Activated B cell treated with CpG ODN at 0.5 μM for 24 hours (primary cell): ENCODE results near the gene CSMD2. TPM values are rescaled to one million over a fixed set of nuclear protein-coding genes. Genes with fewer than 3 reads are reported as not detected.
"Not testable (repeated sequence)": the region's sequence is repeated elsewhere in the genome, so short reads cannot be mapped to it uniquely, and the experiment has no call there.

ENCODE experiments used
- ATAC-seq: fragments of 200-7000 bp; cut with Tn5 transposase; one replicate; pipeline ENCODE4 v1.10.0; 2021; ENCODE audit warnings: low read depth, mild to moderate bottlenecking, moderate library complexity
- CTCF ChIA-PET: fragments of 350-600 bp; sonication (Branson Sonifier 250); formaldehyde crosslinking; loops from one replicate; lab custom pipeline; 2021; ENCODE audit warnings: antibody characterized with exemption; lab: Charles Lee
- POLR2A ChIA-PET: fragments of 350-600 bp; sonication (Branson Sonifier 250); formaldehyde crosslinking; loops from one replicate; lab custom pipeline; 2021; ENCODE audit warnings: antibody characterized with exemption; lab: Charles Lee
- DNase-seq: peaks from one replicate; pipeline ENCODE4 v3.0.0; 2022
- H3K27ac Mint-ChIP-seq: one replicate; pipeline ENCODE4 v1.8.0; 2020; ENCODE audit warnings: mixed read lengths
- H3K27me3 Mint-ChIP-seq: one replicate; pipeline ENCODE4 v1.8.0; 2021; ENCODE audit warnings: mixed read lengths
- H3K36me3 Mint-ChIP-seq: one replicate; pipeline ENCODE4 v1.8.0; 2021; ENCODE audit warnings: low read depth, mixed read lengths
- H3K4me1 Mint-ChIP-seq: one replicate; pipeline ENCODE4 v1.8.0; 2021; ENCODE audit warnings: mixed read lengths
- H3K4me3 Mint-ChIP-seq: one replicate; pipeline ENCODE4 v1.8.0; 2020; ENCODE audit warnings: mild to moderate bottlenecking, mixed read lengths
- H3K9me3 Mint-ChIP-seq: one replicate; pipeline ENCODE4 v1.8.0; 2020; ENCODE audit warnings: mixed read lengths
- CTCF ChIP-seq: fragments of 200-600 bp; IDR thresholded peaks from one replicate; pipeline ENCODE4 v1.8.0; 2022; ENCODE audit warnings: antibody characterized with exemption, mild to moderate bottlenecking
- intact Hi-C: fragments of 100-400 bp; cut with micrococcal nuclease; formaldehyde crosslinking; loops from one replicate; pipeline ENCODE4 v1.15.1; 2024
- total RNA-seq: library from RNA; stranded (reverse); gene quantifications from 2 replicates; pipeline ENCODE4 v1.2.3, GENCODE V29; 2022

Gene CSMD2
- total RNA-seq, 1 donor from 2014 or later, result not detected

- H3K4me1 Mint-ChIP-seq, result no peaks in the 10 kb centered on the region
- POLR2A ChIA-PET, result no interaction called here
- CTCF ChIA-PET, result no interaction called here
- no peak for TF ChIP-seq CTCF
- intact Hi-C loops, result no loop called here
- no peaks in the 10 kb centered on the region for H3K27me3 Mint-ChIP-seq
- no peak overlapping the region for H3K4me3 Mint-ChIP-seq
- peaks cover 5% of the 10 kb centered on the region for H3K9me3 Mint-ChIP-seq
- no peaks in the 10 kb centered on the region for H3K36me3 Mint-ChIP-seq
- H3K27ac Mint-ChIP-seq, result no peak overlapping the region
- ATAC-seq (no peak), DNase-seq (no peak)
These were observed 81.1 kb downstream of the CSMD2 start for GRCh38 chr1:34083974-34084373.

GRCh38 chr1:34082085-34082670 lies 82.9 kb downstream of the CSMD2 start:
- H3K27ac Mint-ChIP-seq, H3K27me3 Mint-ChIP-seq, DNase-seq, H3K9me3 Mint-ChIP-seq, H3K36me3 Mint-ChIP-seq, ATAC-seq, CTCF ChIA-PET, H3K4me1 Mint-ChIP-seq, intact Hi-C loops, POLR2A ChIA-PET, H3K4me3 Mint-ChIP-seq: not testable (repeated sequence)

GRCh38 chr1:34078383-34078782 lies 86.6 kb downstream of the CSMD2 start:
- DNase-seq, result no peak
- TF ChIP-seq CTCF, result no peak
- no peak for ATAC-seq
- Mint-ChIP-seq H3K4me3 (no peak overlapping the region), H3K27me3 (no peaks in the 10 kb centered on the region), H3K4me1 (no peaks in the 10 kb centered on the region), H3K27ac (no peak overlapping the region), H3K9me3 (peaks cover 5% of the 10 kb centered on the region), H3K36me3 (no peaks in the 10 kb centered on the region)
- intact Hi-C loops, result no loop called here
- CTCF ChIA-PET, result no interaction called here
- POLR2A ChIA-PET, result no interaction called here

- H3K27me3 Mint-ChIP-seq, result peaks cover 5% of the 10 kb centered on the region
- H3K9me3 Mint-ChIP-seq, result peaks cover 2% of the 10 kb centered on the region
- POLR2A ChIA-PET, result no interaction called here
- no peaks in the 10 kb centered on the region for H3K4me1 Mint-ChIP-seq
- intact Hi-C loops, result no loop called here
- no peak for TF ChIP-seq CTCF
- DNase-seq (no peak), ATAC-seq (no peak)
- no peaks in the 10 kb centered on the region for H3K36me3 Mint-ChIP-seq
- H3K4me3 Mint-ChIP-seq, result no peak overlapping the region
- H3K27ac Mint-ChIP-seq, result no peak overlapping the region
- CTCF ChIA-PET, result no interaction called here
These were observed 89.5 kb downstream of the CSMD2 start for GRCh38 chr1:34075576-34075975.

GRCh38 chr1:34073028-34073695 lies 91.9 kb downstream of the CSMD2 start:
- CTCF ChIA-PET, result no interaction called here

More at GRCh38 chr1:34073028-34073695, 91.9 kb downstream of the CSMD2 start:
- Mint-ChIP-seq H3K36me3 (no peaks in the 10 kb centered on the region), H3K4me1 (no peaks in the 10 kb centered on the region), H3K4me3 (no peak overlapping the region), H3K27ac (no peak overlapping the region), H3K27me3 (peaks cover 5% of the 10 kb centered on the region), H3K9me3 (no peaks in the 10 kb centered on the region)
- no peak for TF ChIP-seq CTCF
- intact Hi-C loops, result no loop called here
- POLR2A ChIA-PET, result no interaction called here
- DNase-seq (no peak), ATAC-seq (no peak)
